NOMO-1 treated with dmso at 0.1 percent for 144 hours (cell line): ENCODE data around the gene TNFRSF8.

Experiments
- DNase-seq: peaks from one replicate; lab custom pipeline; 2025; ENCODE audit not compliant: unreplicated experiment; lab: John Stamatoyannopoulos, UW

Gene TNFRSF8

DNA sequence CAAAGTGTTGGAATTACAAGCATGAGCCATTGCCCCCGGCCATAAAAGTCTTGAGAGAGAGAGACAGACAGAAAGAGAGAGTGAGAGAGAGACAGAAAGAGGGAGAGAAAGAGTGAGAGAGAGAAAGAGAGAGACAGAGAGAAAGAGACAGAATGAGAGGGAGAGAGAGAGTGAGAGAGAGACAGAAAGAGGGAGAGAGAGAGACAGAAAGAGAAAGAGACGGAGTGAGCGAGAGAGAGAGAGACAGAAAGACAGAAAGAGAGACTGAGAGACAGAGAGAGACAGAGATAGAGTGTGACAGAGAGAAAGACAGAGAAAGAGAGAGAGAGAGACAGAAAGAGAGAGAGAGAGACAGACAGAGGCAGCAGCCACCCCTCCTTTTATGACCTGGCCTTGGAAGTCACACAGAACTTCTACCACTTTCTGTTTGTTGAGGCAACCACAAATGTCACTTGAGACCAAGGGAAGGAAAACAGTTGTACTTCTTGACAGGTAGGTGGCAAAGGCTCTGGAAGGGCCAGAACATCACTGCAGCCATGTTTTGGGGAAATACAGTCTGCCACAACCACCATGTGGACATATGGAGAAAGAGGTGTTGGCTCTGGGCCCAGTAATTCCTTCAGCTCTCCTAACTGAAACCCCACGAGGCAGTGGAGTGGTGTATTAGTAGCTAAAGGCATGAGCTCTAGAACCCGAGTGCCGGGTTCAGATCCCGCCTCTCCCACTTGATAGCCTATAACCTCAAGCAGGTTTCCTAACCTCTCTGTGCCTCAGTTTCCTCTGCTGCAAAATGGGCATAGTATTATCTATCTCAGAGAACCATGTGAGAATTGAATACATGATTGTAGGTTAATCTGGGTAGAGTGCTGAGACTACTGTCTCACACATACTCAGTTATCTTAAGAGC lies 50.6 kb downstream of the TNFRSF8 start:
- no peak for DNase-seq

- DNase-seq, result no peak
These were observed 51.2 kb downstream of the TNFRSF8 start for GRCh38 chr1:12114340-12114683.

DNA sequence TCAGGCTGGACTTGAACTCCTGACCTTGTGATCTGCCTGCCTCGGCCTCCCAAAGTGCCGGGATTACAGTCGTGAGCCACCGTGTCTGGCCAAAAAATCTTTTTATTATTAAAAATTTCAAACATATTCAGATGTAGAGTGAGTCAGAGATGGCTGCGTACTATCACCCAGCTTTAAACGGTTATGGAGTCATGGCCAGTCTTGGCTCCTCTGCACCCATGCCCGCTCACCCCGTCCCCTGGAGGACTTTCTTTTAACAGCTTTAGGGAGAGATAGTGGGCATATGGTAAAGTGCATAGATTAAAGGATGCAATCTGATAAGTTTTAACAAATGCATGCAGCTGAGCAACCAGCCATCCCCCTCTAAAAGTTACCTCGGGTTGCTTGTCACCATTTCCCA lies 51.8 kb downstream of the TNFRSF8 start:
- DNase-seq, result no peak

- no peak for DNase-seq
These were observed 58.3 kb downstream of the TNFRSF8 start for GRCh38 chr1:12121212-12122003.

DNA sequence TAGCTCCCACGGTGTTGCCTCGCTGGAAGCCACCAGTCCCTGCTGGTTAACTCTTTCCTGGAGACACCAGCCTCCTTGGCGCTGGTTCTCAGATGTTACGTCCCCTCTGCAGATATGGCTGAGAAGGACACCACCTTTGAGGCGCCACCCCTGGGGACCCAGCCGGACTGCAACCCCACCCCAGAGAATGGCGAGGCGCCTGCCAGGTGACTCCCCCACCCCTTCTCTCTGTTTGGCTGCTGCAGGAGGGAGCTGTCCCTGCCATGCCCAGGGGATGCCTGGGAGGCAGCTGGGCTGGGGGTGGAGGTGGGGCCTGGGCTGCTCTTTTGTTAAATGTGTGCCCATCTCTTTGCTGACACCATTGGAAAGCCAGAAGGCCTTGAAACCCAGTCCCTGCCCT lies 60.1 kb downstream of the TNFRSF8 start:
- DNase-seq, result no peak

GRCh38 chr1:12124693-12125421 lies 61.8 kb downstream of the TNFRSF8 start:
- DNase-seq, result peak; percentile 66

DNA sequence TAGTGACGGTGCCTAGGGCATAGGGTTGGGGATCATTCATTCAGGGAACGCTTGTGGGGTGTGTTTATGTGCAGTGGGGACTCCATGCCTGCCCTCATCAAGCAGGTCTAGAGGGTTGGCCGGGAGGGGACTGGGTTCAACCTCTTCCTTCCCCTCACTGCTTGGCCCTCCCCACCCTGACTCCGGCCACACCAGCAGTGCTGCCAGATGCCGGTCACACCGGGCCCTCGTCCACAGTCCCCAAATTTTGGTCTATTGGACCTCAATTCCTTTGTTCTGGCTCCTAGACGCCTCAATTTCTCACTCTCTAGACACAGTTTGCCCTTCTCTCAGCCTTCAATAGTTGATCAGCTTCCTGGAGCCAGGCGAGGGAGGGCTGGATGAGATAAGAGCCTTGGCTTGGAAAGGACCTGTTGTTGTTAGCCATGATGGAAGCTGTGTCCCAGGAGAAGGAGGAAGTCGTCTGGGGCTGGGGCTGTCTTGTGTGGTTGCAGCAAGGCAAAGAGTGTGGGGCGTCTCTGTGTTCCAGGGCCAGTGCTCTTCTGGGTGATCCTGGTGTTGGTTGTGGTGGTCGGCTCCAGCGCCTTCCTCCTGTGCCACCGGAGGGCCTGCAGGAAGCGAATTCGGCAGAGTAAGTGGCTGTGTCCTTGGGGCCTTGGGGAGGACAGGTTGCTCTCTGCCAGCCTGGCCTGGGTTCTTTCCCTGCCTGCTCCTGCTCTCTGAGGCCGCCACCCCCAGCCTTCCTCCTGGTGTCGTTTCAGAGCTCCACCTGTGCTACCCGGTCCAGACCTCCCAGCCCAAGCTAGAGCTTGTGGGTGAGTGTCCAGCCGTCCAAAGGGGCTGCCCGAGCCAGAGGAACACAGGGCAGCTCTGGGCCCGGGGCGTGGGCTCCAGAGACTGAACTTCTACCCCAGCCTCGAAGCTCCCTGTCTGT lies 62.6 kb downstream of the TNFRSF8 start:
- no peak for DNase-seq

- DNase-seq, result no peak
These were observed 63.7 kb downstream of the TNFRSF8 start for GRCh38 chr1:12126781-12127180.

DNA sequence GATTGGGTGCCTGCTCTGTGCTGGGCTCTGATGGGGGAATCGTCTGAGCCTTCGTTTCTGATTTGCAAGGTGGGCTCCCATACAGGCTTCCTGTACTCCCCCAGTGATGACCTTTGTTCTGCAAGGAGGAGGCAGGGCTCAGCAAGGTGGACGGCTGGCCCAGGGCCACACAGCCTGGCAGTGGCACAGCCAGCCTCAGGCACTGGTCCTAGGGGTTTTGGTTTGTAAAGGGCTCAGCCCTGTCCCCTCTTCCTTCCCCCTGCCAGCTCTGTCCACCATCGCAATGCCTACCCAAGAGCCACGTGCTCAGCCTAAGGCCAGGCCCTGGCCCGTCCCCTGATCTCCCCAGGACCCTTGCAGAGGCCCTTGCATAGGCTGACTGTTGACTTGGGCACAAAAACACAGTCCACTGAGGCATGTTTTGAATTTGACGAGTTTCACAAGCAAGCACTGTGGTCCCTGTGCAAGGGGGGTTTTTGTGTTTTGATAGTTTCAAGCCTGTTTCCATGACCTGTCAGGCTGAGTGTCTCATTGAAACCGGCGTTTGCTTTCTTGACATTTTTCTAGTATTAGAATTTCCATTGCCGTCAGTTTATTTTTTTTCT lies 64.2 kb downstream of the TNFRSF8 start:
- DNase-seq, result no peak

DNA sequence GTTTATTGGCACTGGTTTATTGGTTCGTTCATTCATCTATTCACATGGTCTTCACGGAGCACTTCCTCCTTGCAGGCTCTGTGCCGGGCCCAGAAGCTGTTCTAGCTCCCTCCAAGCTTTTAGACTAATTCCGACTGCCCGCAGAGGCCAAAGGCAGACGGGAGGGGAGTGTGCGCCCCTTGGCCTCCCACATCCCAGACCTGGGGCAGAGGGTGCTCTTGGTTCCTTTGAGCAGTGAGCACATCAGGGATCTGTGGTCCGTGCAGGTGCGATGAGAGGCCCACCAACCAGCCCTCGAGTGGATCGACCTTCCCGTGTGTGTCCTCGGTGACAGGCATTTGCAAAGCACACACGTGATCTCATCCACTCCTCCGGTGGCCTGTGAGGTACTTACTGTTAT lies 65.0 kb downstream of the TNFRSF8 start:
- no peak for DNase-seq

- DNase-seq, result no peak
These were observed 66.5 kb downstream of the TNFRSF8 start for GRCh38 chr1:12129624-12130023.

DNA sequence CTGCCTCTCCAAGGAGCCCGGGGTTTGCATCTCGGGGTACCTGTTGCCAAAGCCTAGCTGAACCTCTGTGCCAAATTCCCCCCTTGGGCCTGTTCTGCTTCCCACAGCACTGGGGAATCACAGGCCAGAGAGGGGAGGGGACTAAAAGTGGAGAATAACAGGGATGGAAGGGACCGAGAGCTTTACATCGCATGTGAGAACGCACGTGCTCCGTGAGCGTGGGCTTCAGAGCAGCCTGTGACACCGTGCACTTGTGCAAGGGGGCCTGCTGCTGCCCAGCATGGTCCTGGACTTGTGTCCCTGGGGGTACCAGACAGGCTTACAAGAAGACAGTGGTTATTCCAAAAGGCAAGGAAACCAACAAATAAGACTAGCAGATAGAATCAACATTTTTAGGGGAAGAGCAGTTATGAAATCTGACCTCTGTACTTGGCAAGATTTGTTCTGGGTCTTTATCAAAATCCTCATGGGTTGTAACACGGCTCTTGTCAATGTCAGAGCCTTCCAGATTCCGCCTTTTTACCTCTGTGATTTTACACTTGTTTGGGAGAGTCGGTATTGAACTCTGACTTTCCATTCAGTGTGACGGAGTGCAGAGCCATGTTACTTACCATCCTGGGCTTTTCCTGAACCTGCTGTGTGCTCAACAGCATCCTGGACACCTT lies 67.5 kb downstream of the TNFRSF8 start:
- DNase-seq, result no peak

DNA sequence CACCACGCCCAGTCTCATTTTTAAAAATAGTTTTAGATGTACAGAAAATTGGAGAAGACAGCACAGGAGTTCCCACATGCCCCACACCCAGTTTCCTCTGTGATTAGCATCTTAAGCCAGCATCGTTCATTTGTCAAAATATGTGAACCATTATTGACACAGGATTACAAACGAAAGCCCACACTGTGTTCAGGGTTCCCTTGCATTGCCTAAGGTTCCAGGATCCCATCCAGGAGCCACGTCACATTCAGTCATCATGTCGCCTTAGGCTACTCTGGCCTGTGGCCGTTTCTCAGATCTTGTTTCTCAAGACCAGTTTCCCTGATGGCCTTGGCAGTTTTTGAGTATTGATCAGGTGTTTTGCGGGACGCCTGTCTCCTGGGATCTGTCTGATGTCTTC lies 69.0 kb downstream of the TNFRSF8 start:
- DNase-seq, result no peak

DNA sequence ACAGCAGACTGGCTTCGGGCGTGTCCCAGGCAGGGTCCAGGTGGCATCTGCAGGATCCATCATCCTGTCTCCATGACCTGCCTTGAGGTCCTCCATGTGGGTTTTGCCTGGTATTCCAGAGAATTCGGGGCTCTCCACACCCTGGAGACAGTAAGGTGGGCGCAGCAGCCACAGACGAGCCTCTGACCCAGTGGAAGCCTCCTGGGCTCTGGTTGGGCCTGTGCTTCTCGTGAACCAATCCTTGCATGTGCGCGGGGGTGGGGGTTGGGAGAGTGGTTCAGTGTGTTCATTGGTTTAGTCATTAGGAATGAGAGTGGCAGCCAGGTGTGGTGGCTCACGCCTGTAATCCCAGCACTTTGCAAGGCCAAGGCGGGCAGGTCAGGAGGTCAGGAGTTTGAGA lies 71.6 kb downstream of the TNFRSF8 start:
- DNase-seq, result no peak

DNA sequence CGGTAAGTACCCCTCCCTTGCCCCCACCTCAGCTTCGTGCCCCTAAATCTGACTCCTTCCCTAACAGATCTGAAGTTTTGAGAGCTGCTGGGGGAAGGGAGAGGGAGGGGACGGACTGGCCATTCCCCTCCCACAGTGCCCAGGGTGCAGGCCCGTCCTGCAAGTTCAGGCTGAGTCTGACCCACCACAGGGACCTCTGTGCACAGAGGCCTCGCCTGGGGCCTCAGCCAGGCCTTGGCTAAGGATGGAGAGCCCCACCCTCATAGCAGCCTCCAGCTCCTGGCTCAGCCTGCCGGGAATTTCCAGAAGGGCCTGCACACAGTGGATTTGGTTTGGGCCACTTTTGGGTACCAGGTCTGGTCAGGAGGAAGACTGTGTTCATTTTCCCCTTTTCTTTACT lies 72.5 kb downstream of the TNFRSF8 start:
- DNase-seq, result no peak

- no peak for DNase-seq
These were observed 74.0 kb downstream of the TNFRSF8 start for GRCh38 chr1:12136916-12137610.

GRCh38 chr1:12138196-12139168 lies 75.4 kb downstream of the TNFRSF8 start:
- DNase-seq, result no peak

DNA sequence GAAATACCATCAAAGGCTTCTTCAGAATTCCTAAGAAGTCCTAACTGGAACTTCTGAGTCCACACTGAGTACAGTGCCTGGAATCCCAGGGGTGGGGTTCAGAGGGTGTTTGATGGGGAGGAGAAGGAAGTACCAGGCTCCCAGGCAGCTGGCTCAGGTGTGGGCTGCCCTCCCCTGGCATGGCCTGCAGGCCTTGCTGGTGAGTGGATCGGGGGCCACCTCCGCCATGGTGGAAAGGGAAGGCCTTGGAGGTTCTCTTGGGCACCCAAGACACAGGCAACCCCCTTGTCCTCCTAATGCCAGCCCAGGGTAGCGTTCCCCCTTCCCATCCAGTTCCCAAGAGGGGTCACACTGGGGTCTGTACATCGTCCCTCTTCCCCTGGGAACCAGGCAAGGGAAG lies 76.9 kb downstream of the TNFRSF8 start:
- DNase-seq, result no peak
